ENCODE data around the gene ADARB2.

Gene ADARB2

DNA sequence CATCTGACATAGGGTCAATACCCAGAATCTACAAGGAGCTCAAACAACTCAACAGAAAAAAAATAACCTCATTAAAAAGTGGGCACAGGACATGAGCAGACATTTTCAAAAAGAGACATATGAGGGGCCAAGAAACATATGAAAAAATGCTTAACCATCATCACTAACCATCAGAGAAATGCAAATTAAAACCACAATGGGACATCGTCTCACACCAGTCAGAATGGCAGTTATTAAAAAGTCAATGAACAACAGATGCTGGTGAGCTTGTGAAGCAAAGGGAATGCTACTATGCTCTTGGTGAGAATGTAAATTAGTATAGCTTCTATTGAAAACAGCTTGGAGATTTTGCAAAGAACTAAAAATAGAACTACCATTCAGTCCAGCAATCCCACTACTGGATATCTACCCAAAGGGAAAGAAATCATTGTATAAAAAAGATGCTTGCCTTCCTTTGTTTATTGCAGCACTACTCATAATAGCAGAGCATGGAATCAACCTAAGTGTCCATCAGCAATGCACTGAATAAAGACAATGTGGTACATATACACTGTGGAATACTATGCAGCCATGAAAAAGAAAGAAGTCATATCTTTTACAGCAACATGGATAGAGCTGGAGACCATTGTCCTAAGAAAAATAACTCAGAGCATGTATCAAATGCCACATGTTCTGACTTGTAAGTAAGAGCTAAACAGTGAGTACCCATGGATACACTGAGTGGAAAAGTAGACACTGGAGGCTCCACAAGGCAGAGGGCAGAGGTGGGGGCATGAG, 139.8 kb downstream of the ADARB2 start:
- CTCF ChIA-PET, result no interaction called here
- Histone ChIP-seq H3K27ac (ENCODE audit: extremely low read depth, low read depth, low read length) (no peak overlapping the region), H3K36me3 (ENCODE audit: control insufficient read depth in 2 of 2, insufficient read depth in 1 of 2, low read length in 2 of 2) (no peaks in the 10 kb centered on the region), H3K9me3 (ENCODE audit: control insufficient read depth, insufficient read depth, low read depth, low read length) (no peaks in the 10 kb centered on the region), H3K4me3 (ENCODE audit: low read depth, low read length) (no peak overlapping the region), H3K4me1 (ENCODE audit: control insufficient read depth, insufficient read depth, low read length) (no peaks in the 10 kb centered on the region)
- TF ChIP-seq ZNF362 (tag by site-specific recombination; IDR thresholded peaks at IDR 0.05) (no peak), ZNF2 (tag by site-specific recombination; IDR thresholded peaks at IDR 0.05) (no peak), ZNF146 (tag by site-specific recombination; IDR thresholded peaks at IDR 0.05) (peak; percentile 83), ZBTB21 (tag by site-specific recombination; IDR thresholded peaks at IDR 0.05) (no peak)
- POLR2A ChIA-PET, result no interaction called here

DNA sequence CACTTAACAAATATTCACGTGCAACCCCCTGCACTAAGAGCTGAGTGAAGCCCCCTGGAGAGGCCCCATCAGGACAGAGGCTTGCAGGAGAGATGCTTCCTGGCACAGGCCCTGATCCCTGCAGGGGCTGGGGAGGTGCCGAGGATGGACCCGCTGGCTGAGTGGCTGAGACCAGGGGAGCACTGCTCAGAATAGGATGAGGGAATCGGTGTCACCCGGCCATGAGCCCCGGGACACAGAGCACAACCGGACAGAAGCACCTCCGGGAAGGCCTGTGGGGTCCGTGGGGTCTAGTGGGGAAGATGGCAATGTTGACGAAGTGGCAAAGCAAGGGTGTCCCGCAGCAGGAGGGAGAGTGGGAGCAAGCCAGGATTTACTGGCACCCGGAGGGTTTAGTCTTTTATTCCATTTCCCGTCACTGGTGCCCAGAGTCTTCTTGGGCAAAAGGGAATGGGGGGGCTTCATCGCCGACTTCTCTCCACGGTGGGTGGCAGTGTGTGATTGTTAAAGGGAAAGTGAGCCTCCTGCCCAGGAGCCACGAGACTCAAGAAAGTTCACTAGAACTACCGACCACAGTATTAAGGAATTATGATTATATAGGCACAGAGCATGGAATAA, 140.7 kb downstream of the ADARB2 start:
- Histone ChIP-seq H3K4me1 (ENCODE audit: control insufficient read depth, insufficient read depth, low read length) (no peaks in the 10 kb centered on the region), H3K4me3 (ENCODE audit: low read depth, low read length) (no peak overlapping the region), H3K27ac (ENCODE audit: extremely low read depth, low read depth, low read length) (no peak overlapping the region), H3K36me3 (ENCODE audit: control insufficient read depth in 2 of 2, insufficient read depth in 1 of 2, low read length in 2 of 2) (no peaks in the 10 kb centered on the region), H3K9me3 (ENCODE audit: control insufficient read depth, insufficient read depth, low read depth, low read length) (no peaks in the 10 kb centered on the region)
- ChIA-PET POLR2A (no interaction called here), CTCF (no interaction called here)
- TF ChIP-seq ZNF658 (tag by site-specific recombination; IDR thresholded peaks at IDR 0.05), result no peak
- no peak for TF ChIP-seq ZNF155 (tag by site-specific recombination; IDR thresholded peaks at IDR 0.05)

DNA sequence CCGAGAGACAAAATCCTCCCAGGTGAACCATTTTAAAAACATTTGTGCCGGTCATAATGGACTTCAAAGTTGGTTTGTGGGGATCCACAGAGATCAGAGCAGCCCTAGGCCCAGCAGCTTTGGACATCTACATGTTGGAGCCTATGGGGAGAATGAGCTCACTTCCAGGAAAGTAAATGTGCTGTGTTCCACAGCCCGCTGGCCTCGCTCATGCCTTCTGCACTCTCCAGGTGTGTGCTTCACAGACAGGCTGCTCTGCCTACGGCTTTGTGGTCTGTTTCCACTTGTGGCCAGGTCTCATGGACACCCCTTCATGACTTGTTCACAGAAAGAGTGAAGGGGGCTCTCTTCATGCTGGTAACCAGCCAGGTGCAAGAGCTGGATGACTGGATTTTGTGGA, 141.6 kb downstream of the ADARB2 start:
- H3K27ac ChIP-seq (ENCODE audit: extremely low read depth, low read depth, low read length), result no peak overlapping the region
- no peaks in the 10 kb centered on the region for H3K9me3 ChIP-seq (ENCODE audit: control insufficient read depth, insufficient read depth, low read depth, low read length)
- ChIA-PET CTCF (no interaction called here), POLR2A (no interaction called here)
- H3K4me1 ChIP-seq (ENCODE audit: control insufficient read depth, insufficient read depth, low read length), result no peaks in the 10 kb centered on the region
- no peak overlapping the region for H3K4me3 ChIP-seq (ENCODE audit: low read depth, low read length)
- H3K36me3 ChIP-seq (ENCODE audit: control insufficient read depth in 2 of 2, insufficient read depth in 1 of 2, low read length in 2 of 2), result no peaks in the 10 kb centered on the region
- TF ChIP-seq ZNF366 (tag by site-specific recombination; conservative IDR thresholded peaks at IDR 0.05) (no peak), KLF8 (tag by site-specific recombination; IDR thresholded peaks at IDR 0.05) (no peak), TSHZ1 (tag by site-specific recombination; IDR thresholded peaks at IDR 0.05; ENCODE audit: borderline replicate concordance) (no peak), ZNF621 (tag by site-specific recombination; IDR thresholded peaks at IDR 0.05) (no peak), ZNF629 (tag by site-specific recombination; IDR thresholded peaks at IDR 0.05) (no peak), ZNF518A (tag by site-specific recombination; conservative IDR thresholded peaks at IDR 0.05; ENCODE audit: low read depth) (no peak), SP2 (tag by site-specific recombination; IDR thresholded peaks at IDR 0.05) (no peak), ZNF157 (tag by site-specific recombination; IDR thresholded peaks at IDR 0.05) (no peak), ZNF677 (tag by site-specific recombination; IDR thresholded peaks at IDR 0.05) (no peak), ZNF174 (tag by site-specific recombination; IDR thresholded peaks at IDR 0.05) (no peak), ZNF335 (tag by site-specific recombination; conservative IDR thresholded peaks at IDR 0.05) (no peak), ZNF221 (tag by site-specific recombination; IDR thresholded peaks at IDR 0.05; ENCODE audit: borderline replicate concordance) (no peak), ZNF610 (tag by site-specific recombination; IDR thresholded peaks at IDR 0.05; ENCODE audit: borderline replicate concordance) (no peak), ZNF140 (tag by site-specific recombination; IDR thresholded peaks at IDR 0.05) (no peak), KLF16 (tag by site-specific recombination; IDR thresholded peaks at IDR 0.05) (no peak)
- TF ChIP-seq, protein P1, sequence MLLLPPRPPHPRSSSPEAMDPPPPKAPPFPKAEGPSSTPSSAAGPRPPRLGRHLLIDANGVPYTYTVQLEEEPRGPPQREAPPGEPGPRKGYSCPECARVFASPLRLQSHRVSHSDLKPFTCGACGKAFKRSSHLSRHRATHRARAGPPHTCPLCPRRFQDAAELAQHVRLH (tag by site-specific recombination; IDR thresholded peaks at IDR 0.05), result no peak
